ENCODE results near the gene SFMBT2. TPM values are rescaled to one million over a fixed set of nuclear protein-coding genes. Genes with fewer than 3 reads are reported as not detected.
A peak's percentile ranks its signal among the peaks of the same experiment; 100 is the strongest.

SFMBT2 gene
- total and polyA plus RNA-seq, 8 donors: 4.1 to 12.6 (median 5.2) TPM

DNA sequence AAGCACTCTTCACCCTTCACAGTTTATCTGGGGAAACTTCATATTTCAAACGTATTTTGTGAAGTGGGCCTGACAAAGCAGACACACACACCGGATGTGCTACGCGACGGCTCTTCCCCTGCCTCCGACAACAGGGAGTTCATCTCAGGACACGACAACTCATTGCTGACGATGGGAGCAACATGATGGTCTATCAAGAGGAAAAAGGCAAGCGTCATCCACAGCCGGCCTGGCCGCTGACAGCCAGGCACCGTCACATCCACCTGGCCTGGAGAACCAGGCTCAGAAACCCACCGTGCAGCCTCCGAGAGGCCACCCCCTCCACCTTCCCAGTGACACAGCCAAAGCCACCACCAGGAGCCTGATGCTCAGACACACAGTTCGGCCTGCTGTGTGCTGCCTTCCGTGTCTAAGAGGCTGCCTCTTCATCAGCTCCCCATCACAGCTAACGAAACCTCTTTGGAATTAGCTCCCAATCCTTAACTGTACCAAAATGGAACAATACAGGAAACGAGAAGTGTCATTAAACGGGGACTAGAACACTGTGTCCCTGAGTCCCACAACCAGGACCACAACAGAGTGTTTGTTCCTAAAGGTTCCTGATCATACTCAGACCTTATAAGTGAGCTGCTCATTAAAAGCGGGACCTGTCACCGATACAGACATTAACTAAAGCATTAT, 76.7 kb downstream of the SFMBT2 start:
- intact Hi-C loops (cut with DNase I): no loop called here
- Histone ChIP-seq H3K9me3 (peaks cover 0 to 5% of the 10 kb centered on the region in 2 donors), H3K27me3 (no peaks in the 10 kb centered on the region), H3K27ac (peak overlapping the region in 1 of 2 donors; percentile 39), H3K4me3 (no peak overlapping the region), H3K36me3 (no peaks in the 10 kb centered on the region), H3K4me1 (peaks cover 0 to 5% of the 10 kb centered on the region in 2 donors)
- TF ChIP-seq, protein P1, sequence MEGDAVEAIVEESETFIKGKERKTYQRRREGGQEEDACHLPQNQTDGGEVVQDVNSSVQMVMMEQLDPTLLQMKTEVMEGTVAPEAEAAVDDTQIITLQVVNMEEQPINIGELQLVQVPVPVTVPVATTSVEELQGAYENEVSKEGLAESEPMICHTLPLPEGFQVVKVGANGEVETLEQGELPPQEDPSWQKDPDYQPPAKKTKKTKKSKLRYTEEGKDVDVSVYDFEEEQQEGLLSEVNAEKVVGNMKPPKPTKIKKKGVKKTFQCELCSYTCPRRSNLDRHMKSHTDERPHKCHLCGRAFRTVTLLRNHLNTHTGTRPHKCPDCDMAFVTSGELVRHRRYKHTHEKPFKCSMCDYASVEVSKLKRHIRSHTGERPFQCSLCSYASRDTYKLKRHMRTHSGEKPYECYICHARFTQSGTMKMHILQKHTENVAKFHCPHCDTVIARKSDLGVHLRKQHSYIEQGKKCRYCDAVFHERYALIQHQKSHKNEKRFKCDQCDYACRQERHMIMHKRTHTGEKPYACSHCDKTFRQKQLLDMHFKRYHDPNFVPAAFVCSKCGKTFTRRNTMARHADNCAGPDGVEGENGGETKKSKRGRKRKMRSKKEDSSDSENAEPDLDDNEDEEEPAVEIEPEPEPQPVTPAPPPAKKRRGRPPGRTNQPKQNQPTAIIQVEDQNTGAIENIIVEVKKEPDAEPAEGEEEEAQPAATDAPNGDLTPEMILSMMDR (IDR thresholded peaks at IDR 0.05): no peak
- DNase-seq (peak in 1 of 4 donors; percentile 48), ATAC-seq (no peak)

DNA sequence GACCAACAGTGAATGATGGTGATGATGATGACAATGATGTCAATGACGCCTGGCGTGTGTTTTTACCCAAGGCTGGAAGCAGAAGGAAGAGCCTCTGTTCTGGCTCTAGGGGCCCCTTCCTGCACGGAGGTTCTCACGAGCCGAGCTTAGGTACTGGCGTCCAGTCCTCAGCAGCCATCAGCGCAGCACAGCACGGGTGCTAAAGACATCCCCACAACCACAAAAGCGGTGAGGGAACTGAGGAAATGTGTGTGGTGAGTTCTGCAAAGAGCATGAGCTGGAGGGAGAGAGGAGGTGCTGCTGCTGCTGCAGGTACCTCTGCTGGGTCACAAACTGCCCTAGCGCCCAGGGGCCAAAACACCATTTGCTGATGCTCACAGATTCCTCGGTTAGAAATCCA, 81.6 kb downstream of the SFMBT2 start:
- intact Hi-C loops (cut with DNase I): no loop called here
- no peak overlapping the region for H3K27ac ChIP-seq
- peaks cover 0 to 24% of the 10 kb centered on the region in 2 donors for H3K9me3 ChIP-seq
- H3K4me1 ChIP-seq: no peaks in the 10 kb centered on the region
- H3K4me3 ChIP-seq: no peak overlapping the region
- no peak for DNase-seq
- no peaks in the 10 kb centered on the region for H3K36me3 ChIP-seq
- no peaks in the 10 kb centered on the region for H3K27me3 ChIP-seq
- TF ChIP-seq, protein P1 (IDR thresholded peaks at IDR 0.05): no peak
- ATAC-seq: no peak

DNA sequence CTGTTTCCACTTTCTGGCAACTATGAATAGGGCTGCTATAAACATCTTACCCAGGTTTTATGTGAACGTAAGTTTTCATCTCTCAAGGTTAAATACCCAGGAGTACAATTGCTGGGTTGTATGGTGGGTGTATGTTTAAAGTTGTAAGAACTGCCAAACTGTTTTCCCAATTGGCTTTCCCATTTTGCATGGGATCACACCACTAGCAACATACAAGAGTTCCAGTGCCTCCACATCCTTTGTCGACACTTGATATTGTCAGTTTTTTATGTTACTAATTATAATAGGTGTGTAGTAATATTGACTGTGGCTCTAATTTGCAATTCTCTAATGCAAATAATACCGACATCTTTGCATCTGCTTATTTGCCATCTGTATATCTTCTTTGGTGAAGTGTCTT, 82.9 kb downstream of the SFMBT2 start:
- ATAC-seq: no peak
- H3K36me3 ChIP-seq: no peaks in the 10 kb centered on the region

DNA sequence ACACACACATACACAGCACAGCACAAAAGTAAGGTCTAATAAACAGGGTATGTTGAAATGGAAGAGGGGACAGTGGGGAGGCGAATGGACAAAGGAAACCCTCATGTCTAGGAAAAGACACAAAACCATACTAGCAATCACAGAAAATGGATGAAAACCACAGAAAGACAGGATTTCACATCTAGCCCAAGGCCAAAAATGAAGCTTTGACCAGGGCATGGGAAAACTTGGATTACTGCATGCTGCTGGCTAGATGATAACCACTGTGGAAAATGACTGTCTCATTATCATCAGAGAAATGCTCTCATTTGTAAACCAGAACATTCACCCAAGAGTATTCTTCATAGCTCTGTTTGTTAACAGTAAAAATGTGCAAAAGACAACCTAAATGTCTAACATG, 88.2 kb downstream of the SFMBT2 start:
- ATAC-seq (no peak), DNase-seq (no peak)
- Histone ChIP-seq H3K27me3 (no peaks in the 10 kb centered on the region), H3K36me3 (no peaks in the 10 kb centered on the region), H3K27ac (no peak overlapping the region), H3K4me3 (no peak overlapping the region), H3K9me3 (peaks cover 0 to 5% of the 10 kb centered on the region in 2 donors), H3K4me1 (peaks cover 9 to 28% of the 10 kb centered on the region in 2 donors)
- TF ChIP-seq, protein P1 (IDR thresholded peaks at IDR 0.05): no peak
- intact Hi-C loops (cut with DNase I): no loop called here

More for the DNA sequence above, 82.9 kb downstream of the SFMBT2 start:
- TF ChIP-seq, protein P1 (IDR thresholded peaks at IDR 0.05): no peak
- no peaks in the 10 kb centered on the region for H3K4me1 ChIP-seq
- intact Hi-C loops (cut with DNase I): no loop called here
- no peak for DNase-seq
- no peak overlapping the region for H3K4me3 ChIP-seq
- no peak overlapping the region for H3K27ac ChIP-seq
- peaks cover 0 to 24% of the 10 kb centered on the region in 2 donors for H3K9me3 ChIP-seq
- no peaks in the 10 kb centered on the region for H3K27me3 ChIP-seq

DNA sequence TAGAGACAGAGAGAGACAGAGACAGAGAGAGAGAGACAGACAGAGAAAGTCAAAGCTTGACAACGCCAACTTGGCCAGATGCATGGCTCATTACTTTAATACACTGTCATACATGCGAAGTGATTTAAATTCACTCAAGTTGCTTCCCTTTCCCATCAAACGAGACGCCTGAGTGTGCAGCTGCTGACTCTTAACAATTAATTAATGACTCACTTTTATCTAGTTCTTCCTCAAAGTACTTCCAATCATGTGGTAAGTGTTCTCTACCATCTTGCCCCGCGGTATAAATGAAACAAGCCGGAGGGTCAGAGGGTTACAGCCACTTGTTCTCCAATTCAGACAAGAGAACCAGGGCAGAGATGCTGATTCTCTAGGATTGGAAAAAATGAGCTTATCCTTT, 90.8 kb downstream of the SFMBT2 start:
- no peaks in the 10 kb centered on the region for H3K27me3 ChIP-seq
- ATAC-seq (peak; percentile 51), DNase-seq (no peak)
- H3K4me1 ChIP-seq: peaks cover 9 to 28% of the 10 kb centered on the region in 2 donors
- H3K9me3 ChIP-seq: no peaks in the 10 kb centered on the region
- H3K36me3 ChIP-seq: no peaks in the 10 kb centered on the region
- TF ChIP-seq, protein P1 (IDR thresholded peaks at IDR 0.05): no peak
- H3K27ac ChIP-seq: no peak overlapping the region
- intact Hi-C loops (cut with DNase I): no loop called here
- no peak overlapping the region for H3K4me3 ChIP-seq

Data from left lung (tissue), 10 donors.